ENCODE data around the gene TRAFD1. TPM values are rescaled to one million over a fixed set of nuclear protein-coding genes. Genes with fewer than 3 reads are reported as not detected.
A peak's percentile ranks its signal among the peaks of the same experiment; 100 is the strongest.

TRAFD1 gene
- 10 to 100 TPM; 28.2 to 37.7 (median 30.2) TPM for total RNA-seq

GRCh38 chr12:112125250-112125999, at the start of gene TRAFD1:
Gene TRAFD1 (plus strand): TSS chr12:112125560. CDS start chr12:112130523, 4,963 bp downstream.
- peak within 1 kb of the TSS; percentile 79 to 99 (median 98) for H3K27ac ChIP-seq
- H3K27me3 ChIP-seq, result no peaks in the 10 kb centered on the region
- no peak for TF ChIP-seq CTCF (IDR thresholded peaks at IDR 0.05)
- TF ChIP-seq POLR2AphosphoS5 (IDR thresholded peaks at IDR 0.05), result peak; percentile 97
- peak; percentile 85 to 92 for TF ChIP-seq POLR2A (IDR thresholded peaks at IDR 0.05)
- no peaks in the 10 kb centered on the region for H3K9me3 ChIP-seq
- peak; percentile 99 for ATAC-seq
- peaks cover 4 to 83% (median 35%) of the 10 kb centered on the region in 3 donors for H3K4me1 ChIP-seq
- WGBS, 2 donors (ENCODE audit: low coverage in 1 of 2), result 0% methylated on average over 18 of the region's 63 CpGs; no CpG with 5 or more reads in 1 of the 2 donors
- no peaks in the 10 kb centered on the region for H3K36me3 ChIP-seq
- H3K4me3 ChIP-seq, result peak within 1 kb of the TSS; percentile 65 to 89

DNA sequence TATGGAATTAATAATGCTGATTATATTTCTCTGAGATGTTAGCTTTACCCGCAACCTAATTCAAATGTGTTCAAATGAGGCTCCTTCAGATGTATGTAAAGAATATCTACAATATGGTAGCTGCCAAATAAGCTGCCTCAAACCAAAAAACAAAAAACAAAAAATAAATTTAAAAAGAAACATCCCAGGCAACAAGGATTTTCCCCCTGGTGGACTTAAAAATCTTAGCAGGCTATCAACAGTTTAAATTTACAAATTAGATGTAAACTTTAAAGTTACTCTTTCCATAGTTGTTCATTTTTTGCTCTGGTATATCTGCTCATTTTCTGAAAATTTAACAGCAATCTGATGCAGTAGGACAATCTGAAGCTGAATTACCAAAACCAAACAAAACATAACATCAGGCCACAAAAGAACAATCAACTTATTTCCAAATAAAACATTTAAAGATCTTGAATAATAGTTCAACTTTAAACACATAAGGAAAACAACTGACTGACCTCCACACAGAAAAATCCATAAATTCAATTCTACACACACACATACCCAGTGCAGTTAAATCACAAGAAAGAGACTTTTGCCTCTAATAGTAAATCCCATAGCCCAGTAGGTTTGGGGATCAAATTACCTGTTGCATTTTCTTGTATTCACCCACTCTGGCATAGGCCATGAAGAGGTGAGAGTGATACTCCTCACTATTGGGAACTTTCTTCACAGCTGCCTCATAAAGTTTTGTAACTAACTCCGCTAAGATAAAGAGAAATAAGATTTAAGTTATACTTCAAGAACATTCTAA, 38.1 kb upstream of the TRAFD1 start:
- peaks cover 0 to 79% of the 10 kb centered on the region in 2 donors for H3K36me3 ChIP-seq
- H3K4me1 ChIP-seq, result no peaks in the 10 kb centered on the region
- H3K4me3 ChIP-seq, result no peak overlapping the region
- H3K27me3 ChIP-seq, result no peaks in the 10 kb centered on the region
- TF ChIP-seq EP300 (IDR thresholded peaks at IDR 0.05), result no peak
- TF ChIP-seq CTCF (IDR thresholded peaks at IDR 0.05), result peak in 1 of 4 experiments; percentile 12
- H3K9me3 ChIP-seq, result no peaks in the 10 kb centered on the region
- WGBS, 2 donors (ENCODE audit: low coverage in 1 of 2), result 87 to 100% methylated on average over 2 of the region's 2 CpGs
- no peak for ATAC-seq
- H3K27ac ChIP-seq, result no peak overlapping the region

DNA sequence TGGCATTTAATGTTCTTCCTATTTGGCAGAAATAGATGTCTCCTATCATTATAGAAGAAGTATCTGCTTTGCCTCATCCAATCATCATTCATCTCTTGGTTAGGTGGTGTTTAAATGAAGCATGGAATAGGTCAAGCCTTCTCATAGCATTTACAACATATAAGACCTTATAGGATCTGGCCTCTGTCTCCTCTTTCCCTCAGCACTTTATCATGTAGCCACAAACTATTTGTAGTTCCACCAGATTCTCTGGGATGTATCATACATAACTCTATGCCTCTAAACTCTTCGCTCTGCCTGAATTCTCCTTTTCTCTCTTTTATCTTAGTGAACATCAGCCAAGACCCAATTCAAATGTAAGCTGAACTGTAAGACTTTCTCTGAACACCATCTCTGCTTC, 37.5 kb upstream of the TRAFD1 start:
- WGBS, 2 donors (ENCODE audit: low coverage in 1 of 2), result 75% methylated on average over 1 of the region's 1 CpG; no CpG with 5 or more reads in 1 of the 2 donors

GRCh38 chr12:112091563-112091962, 33.8 kb upstream of the TRAFD1 start:
- no peaks in the 10 kb centered on the region for H3K27me3 ChIP-seq
- no peak overlapping the region for H3K4me3 ChIP-seq
- H3K27ac ChIP-seq, result no peak overlapping the region
- TF ChIP-seq POLR2A (IDR thresholded peaks at IDR 0.05) (no peak), EP300 (IDR thresholded peaks at IDR 0.05) (no peak), POLR2AphosphoS5 (IDR thresholded peaks at IDR 0.05) (no peak), CTCF (IDR thresholded peaks at IDR 0.05) (no peak)
- ATAC-seq, result no peak
- H3K4me1 ChIP-seq, result peaks cover 0 to 13% (median 0%) of the 10 kb centered on the region in 3 donors
- WGBS, 2 donors (ENCODE audit: low coverage in 1 of 2), result 89% methylated on average over 3 of the region's 3 CpGs; no CpG with 5 or more reads in 1 of the 2 donors
- no peaks in the 10 kb centered on the region for H3K9me3 ChIP-seq
- peaks cover 0 to 53% of the 10 kb centered on the region in 2 donors for H3K36me3 ChIP-seq

More for the DNA sequence above, 37.5 kb upstream of the TRAFD1 start:
- Histone ChIP-seq H3K27me3 (no peaks in the 10 kb centered on the region), H3K9me3 (no peaks in the 10 kb centered on the region), H3K36me3 (peaks cover 0 to 82% of the 10 kb centered on the region in 2 donors), H3K27ac (no peak overlapping the region), H3K4me1 (no peaks in the 10 kb centered on the region), H3K4me3 (no peak overlapping the region)
- TF ChIP-seq POLR2A (IDR thresholded peaks at IDR 0.05), result no peak
- TF ChIP-seq CTCF (IDR thresholded peaks at IDR 0.05), result no peak
- no peak for TF ChIP-seq POLR2AphosphoS5 (IDR thresholded peaks at IDR 0.05)
- no peak for TF ChIP-seq EP300 (IDR thresholded peaks at IDR 0.05)
- ATAC-seq, result no peak
